CD14-positive monocyte (primary cell): Measurements from ENCODE around the gene OLFML2B. TPM values are rescaled to one million over a fixed set of nuclear protein-coding genes. Genes with fewer than 3 reads are reported as not detected.

Experiments used
- DNase-seq, 3 donors: peaks; one replicate each; pipeline ENCODE4 v3.0.0-alpha.2; 2011 to 2022
- H2AFZ ChIP-seq: 2 replicates; pipeline ENCODE4 v1.6.0; 2012; ENCODE audit warnings: mild to moderate bottlenecking, low read depth, low read length, inconsistent platforms; ENCODE audit not compliant: insufficient read depth, poor library complexity, severe bottlenecking
- H3K27ac ChIP-seq, 2 donors: 1 replicate in 1 of 2; 2 replicates in 1 of 2; pipeline ENCODE4 v1.5.1; 2012 to 2013; ENCODE audit warnings: low read length in 2 of 2, control low read depth in 1 of 2, inconsistent platforms in 1 of 2, low read depth in 1 of 2, mild to moderate bottlenecking in 1 of 2
- H3K27me3 ChIP-seq, 2 donors: one replicate each; pipeline versions ENCODE4 v1.6.0 to v1.6.1; 2011 to 2013; ENCODE audit warnings: low read length in 2 of 2; ENCODE audit not compliant: control insufficient read depth in 2 of 2, insufficient read depth in 2 of 2
- H3K36me3 ChIP-seq, 2 donors: replicated peaks in 1 of 2; 1 replicate in 1 of 2; 2 replicates in 1 of 2; pipeline versions ENCODE4 v1.5.1 to v1.6.1; 2012 to 2013; ENCODE audit warnings: low read length in 2 of 2, control low read depth in 1 of 2, inconsistent platforms in 1 of 2, mild to moderate bottlenecking in 1 of 2; ENCODE audit not compliant: insufficient read depth in 2 of 2, control insufficient read depth in 1 of 2
- H3K4me1 ChIP-seq, 2 donors: 1 replicate in 1 of 2; 2 replicates in 1 of 2; pipeline versions ENCODE4 v1.5.1 to v1.6.1; 2012 to 2013; ENCODE audit warnings: low read length in 2 of 2, control low read depth in 1 of 2, inconsistent platforms in 1 of 2, mild to moderate bottlenecking in 1 of 2, moderate library complexity in 1 of 2; ENCODE audit not compliant: insufficient read depth in 2 of 2, control insufficient read depth in 1 of 2
- H3K4me2 ChIP-seq: replicated peaks from 2 replicates; pipeline ENCODE3; 2012; ENCODE audit warnings: low read length, moderate library complexity, mild to moderate bottlenecking; ENCODE audit not compliant: poor library complexity, severe bottlenecking; ENCODE audit errors: extremely low read depth
- H3K4me3 ChIP-seq, 3 experiments: fragments of 200-600 bp in 1 of 3; sonication (generic) in 1 of 3; replicated peaks in 1 of 3; 1 replicate in 2 of 3; 2 replicates in 1 of 3; pipeline ENCODE4 v1.5.1; 2011 to 2013; ENCODE audit warnings: low read length in 3 of 3, mild to moderate bottlenecking in 3 of 3, control low read depth in 2 of 3, low read depth in 2 of 3, inconsistent platforms in 1 of 3, moderate library complexity in 1 of 3
- H3K79me2 ChIP-seq: 2 replicates; pipeline ENCODE4 v1.6.0; 2012; ENCODE audit warnings: mild to moderate bottlenecking, control low read depth, inconsistent platforms, low read length, moderate library complexity; ENCODE audit not compliant: insufficient read depth
- H3K9ac ChIP-seq: 2 replicates; pipeline ENCODE4 v1.6.0; 2017; ENCODE audit warnings: low read length, mild to moderate bottlenecking; ENCODE audit not compliant: insufficient read depth, poor library complexity, severe bottlenecking
- H3K9me3 ChIP-seq, 2 donors: replicated peaks in 1 of 2; 1 replicate in 1 of 2; 2 replicates in 1 of 2; pipeline versions ENCODE4 v1.5.1 to v1.6.1; 2012 to 2013; ENCODE audit warnings: low read length in 2 of 2, control low read depth in 1 of 2; ENCODE audit not compliant: control insufficient read depth in 1 of 2, insufficient read depth in 1 of 2
- H4K20me1 ChIP-seq: 2 replicates; pipeline ENCODE4 v1.6.0; 2012; ENCODE audit warnings: mild to moderate bottlenecking, low read length, control low read depth, moderate library complexity; ENCODE audit not compliant: insufficient read depth
- H3K27ac Mint-ChIP-seq, 7 donors: one replicate each; pipeline ENCODE4 v1.8.0; 2020; ENCODE audit warnings: mild to moderate bottlenecking in 7 of 7, mixed read lengths in 7 of 7, moderate library complexity in 6 of 7, inconsistent platforms in 2 of 7
- H3K27me3 Mint-ChIP-seq, 3 donors: one replicate each; pipeline ENCODE4 v1.8.0; 2021 to 2022; ENCODE audit warnings: low read depth in 3 of 3, mild to moderate bottlenecking in 3 of 3, mixed read lengths in 3 of 3, moderate library complexity in 3 of 3, inconsistent platforms in 1 of 3
- H3K36me3 Mint-ChIP-seq, 2 donors: one replicate each; pipeline ENCODE4 v1.8.0; 2020; ENCODE audit warnings: mixed read lengths in 2 of 2, inconsistent platforms in 1 of 2, mild to moderate bottlenecking in 1 of 2
- H3K4me1 Mint-ChIP-seq: one replicate; pipeline ENCODE4 v1.8.0; 2020; ENCODE audit warnings: mild to moderate bottlenecking, mixed read lengths
- H3K4me3 Mint-ChIP-seq, 2 donors: one replicate each; pipeline ENCODE4 v1.8.0; 2020; ENCODE audit warnings: mild to moderate bottlenecking in 2 of 2, mixed read lengths in 2 of 2, moderate library complexity in 1 of 2
- H3K9me3 Mint-ChIP-seq, 7 donors: one replicate each; pipeline ENCODE4 v1.8.0; 2020 to 2022; ENCODE audit warnings: mixed read lengths in 7 of 7, mild to moderate bottlenecking in 6 of 7, moderate library complexity in 6 of 7, inconsistent platforms in 2 of 7
- WGBS: methylation state at CpG from one replicate; pipeline ENCODE4 v1.1.5; 2013; ENCODE audit warnings: missing lambda C conversion rate; ENCODE audit not compliant: insufficient coverage; 5-methylcytosine and 5-hydroxymethylcytosine counted together
- intact Hi-C, 2 donors: fragments of 100-400 bp; cut with micrococcal nuclease; formaldehyde crosslinking; loops; one replicate each; pipeline versions ENCODE4 v1.15.0 to v1.15.1; 2023
- polyA plus RNA-seq, 3 donors: library from polyadenylated mRNA; depleted of rRNA in 1 of 3; unstranded in 2 of 3; stranded (reverse) in 1 of 3; fragments of 300-500 nt in 2 of 3; fragments of >200 nt in 1 of 3; fragmentation: Illumina TruSeq in 2 of 3; gene quantifications; 1 replicate in 2 of 3; 2 replicates in 1 of 3; pipeline ENCODE4 v1.2.3, GENCODE V29; 2012 to 2021
- TF ChIP-seq, protein P1 (sequence below): fragments of 200-600 bp; IDR thresholded peaks from one replicate; pipeline ENCODE4 v1.8.0; 2022; ENCODE audit warnings: antibody characterized with exemption, mild to moderate bottlenecking

OLFML2B gene
- polyA plus RNA-seq, 3 donors = 0.66 to 1.4 (median 0.95) TPM

DNA sequence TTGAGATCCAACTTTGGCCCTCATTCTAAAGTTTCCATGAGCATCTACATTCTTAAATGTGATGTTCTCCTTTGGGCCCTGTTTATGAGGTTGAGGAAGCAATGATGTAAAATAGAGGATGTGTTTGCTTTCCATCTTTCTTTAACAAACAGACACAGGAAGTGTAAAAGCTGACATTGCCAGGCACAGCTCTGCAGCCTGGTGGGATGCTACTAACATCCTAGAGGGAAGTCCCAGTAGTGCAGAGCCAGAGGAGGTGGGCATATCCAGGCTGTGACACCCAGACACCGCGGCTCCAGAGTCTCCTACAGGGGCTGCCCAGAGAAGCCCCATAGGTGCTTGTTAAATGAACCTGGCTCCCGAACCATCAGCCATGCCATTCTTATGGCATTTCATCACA, 16.2 kb downstream of the OLFML2B start:
- H3K4me1 ChIP-seq = peaks cover 23 to 34% of the 10 kb centered on the region in 2 donors
- TF ChIP-seq, protein P1, sequence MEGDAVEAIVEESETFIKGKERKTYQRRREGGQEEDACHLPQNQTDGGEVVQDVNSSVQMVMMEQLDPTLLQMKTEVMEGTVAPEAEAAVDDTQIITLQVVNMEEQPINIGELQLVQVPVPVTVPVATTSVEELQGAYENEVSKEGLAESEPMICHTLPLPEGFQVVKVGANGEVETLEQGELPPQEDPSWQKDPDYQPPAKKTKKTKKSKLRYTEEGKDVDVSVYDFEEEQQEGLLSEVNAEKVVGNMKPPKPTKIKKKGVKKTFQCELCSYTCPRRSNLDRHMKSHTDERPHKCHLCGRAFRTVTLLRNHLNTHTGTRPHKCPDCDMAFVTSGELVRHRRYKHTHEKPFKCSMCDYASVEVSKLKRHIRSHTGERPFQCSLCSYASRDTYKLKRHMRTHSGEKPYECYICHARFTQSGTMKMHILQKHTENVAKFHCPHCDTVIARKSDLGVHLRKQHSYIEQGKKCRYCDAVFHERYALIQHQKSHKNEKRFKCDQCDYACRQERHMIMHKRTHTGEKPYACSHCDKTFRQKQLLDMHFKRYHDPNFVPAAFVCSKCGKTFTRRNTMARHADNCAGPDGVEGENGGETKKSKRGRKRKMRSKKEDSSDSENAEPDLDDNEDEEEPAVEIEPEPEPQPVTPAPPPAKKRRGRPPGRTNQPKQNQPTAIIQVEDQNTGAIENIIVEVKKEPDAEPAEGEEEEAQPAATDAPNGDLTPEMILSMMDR = no peak
- Mint-ChIP-seq H3K27ac (no peak overlapping the region), H3K36me3 (no peaks in the 10 kb centered on the region), H3K27me3 (peaks cover 1 to 5% (median 4%) of the 10 kb centered on the region in 3 donors), H3K9me3 (no peaks in the 10 kb centered on the region), H3K4me1 (peaks cover 33% of the 10 kb centered on the region), H3K4me3 (no peak overlapping the region)
- H3K79me2 ChIP-seq = no peaks in the 10 kb centered on the region
- H3K9me3 ChIP-seq = no peaks in the 10 kb centered on the region
- H4K20me1 ChIP-seq = no peaks in the 10 kb centered on the region
- H2AFZ ChIP-seq = no peak overlapping the region
- WGBS = 100% methylated on average over 3 of the region's 3 CpGs
- no peak for DNase-seq
- H3K9ac ChIP-seq = no peak overlapping the region
- H3K4me3 ChIP-seq = no peak overlapping the region
- no peaks in the 10 kb centered on the region for H3K27me3 ChIP-seq
- no peak overlapping the region for H3K27ac ChIP-seq
- H3K4me2 ChIP-seq = no peak overlapping the region
- intact Hi-C loops = loop anchor here in 1 of 2 donors (5.0 kb wide), 1 partner anchor 40 kb away; no protein-coding TSS in a partner anchor
- H3K36me3 ChIP-seq = no peaks in the 10 kb centered on the region

DNA sequence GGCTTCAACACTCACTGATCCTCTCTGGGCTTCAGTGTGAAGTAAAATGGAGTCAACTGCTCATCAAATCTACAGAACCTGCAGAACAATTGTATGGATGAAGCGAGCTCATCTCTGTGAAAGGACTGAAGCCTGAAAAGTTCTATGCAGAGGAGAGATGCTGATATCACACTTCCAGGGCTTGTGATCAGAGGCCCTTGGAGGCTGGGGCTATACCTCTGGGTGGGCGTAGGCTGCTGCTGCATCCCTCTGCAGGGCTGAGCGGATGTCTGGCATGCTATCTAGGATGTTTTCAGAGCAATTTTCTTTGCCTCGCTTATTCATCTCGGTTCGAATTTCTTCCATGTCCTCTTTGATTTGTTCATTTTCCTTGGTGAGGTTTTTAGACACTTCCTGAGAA, 17.6 kb downstream of the OLFML2B start:
- Histone ChIP-seq H4K20me1 (no peaks in the 10 kb centered on the region), H3K36me3 (no peaks in the 10 kb centered on the region), H3K79me2 (no peaks in the 10 kb centered on the region), H3K27ac (no peak overlapping the region), H2AFZ (no peak overlapping the region), H3K4me1 (peaks cover 24 to 34% of the 10 kb centered on the region in 2 donors), H3K4me2 (no peak overlapping the region), H3K9ac (no peak overlapping the region), H3K9me3 (peaks cover 0 to 3% of the 10 kb centered on the region in 2 donors), H3K4me3 (no peak overlapping the region), H3K27me3 (no peaks in the 10 kb centered on the region)
- no peaks in the 10 kb centered on the region for H3K36me3 Mint-ChIP-seq
- TF ChIP-seq, protein P1 = no peak
- no peak for DNase-seq
- no peaks in the 10 kb centered on the region for H3K9me3 Mint-ChIP-seq
- WGBS = 94% methylated on average over 3 of the region's 6 CpGs
- H3K27me3 Mint-ChIP-seq = peaks cover 1 to 4% (median 4%) of the 10 kb centered on the region in 3 donors
- intact Hi-C loops = loop anchor here in 1 of 2 donors (5.0 kb wide), 1 partner anchor 41 kb away; no protein-coding TSS in a partner anchor
- peaks cover 33% of the 10 kb centered on the region for H3K4me1 Mint-ChIP-seq
- no peak overlapping the region for H3K4me3 Mint-ChIP-seq
- no peak overlapping the region for H3K27ac Mint-ChIP-seq
